Measurements from ENCODE around the gene EML6. TPM values are rescaled to one million over a fixed set of nuclear protein-coding genes. Genes with fewer than 3 reads are reported as not detected.

Gene EML6
- total RNA-seq, 2 experiments from 2014 or later: 0.95 to 1.8 TPM

- Mint-ChIP-seq H3K27me3 (no peaks in the 10 kb centered on the region), H3K27ac (no peak overlapping the region), H3K9me3 (no peaks in the 10 kb centered on the region), H3K4me3 (no peak overlapping the region), H3K4me1 (peaks cover 4% of the 10 kb centered on the region), H3K36me3 (ENCODE audit: low read depth) (peaks cover 2% of the 10 kb centered on the region)
- CTCF ChIA-PET: no interaction called here
- POLR2A ChIA-PET: no interaction called here
- no peak for DNase-seq
These were observed 294.4 kb downstream of the EML6 start for GRCh38 chr2:55017880-55018279.

GRCh38 chr2:55018619-55019018 is 295.2 kb downstream of the EML6 start:
- ChIA-PET CTCF (interaction anchor here (0.7 kb wide), 1 partner anchor 148 kb away, joined by 3 read pairs; no protein-coding TSS in a partner anchor), POLR2A (no interaction called here)
- Mint-ChIP-seq H3K4me3 (no peak overlapping the region), H3K27ac (no peak overlapping the region), H3K27me3 (no peaks in the 10 kb centered on the region), H3K4me1 (peaks cover 3% of the 10 kb centered on the region), H3K36me3 (ENCODE audit: low read depth) (peaks cover 2% of the 10 kb centered on the region), H3K9me3 (no peaks in the 10 kb centered on the region)
- no peak for DNase-seq

DNA sequence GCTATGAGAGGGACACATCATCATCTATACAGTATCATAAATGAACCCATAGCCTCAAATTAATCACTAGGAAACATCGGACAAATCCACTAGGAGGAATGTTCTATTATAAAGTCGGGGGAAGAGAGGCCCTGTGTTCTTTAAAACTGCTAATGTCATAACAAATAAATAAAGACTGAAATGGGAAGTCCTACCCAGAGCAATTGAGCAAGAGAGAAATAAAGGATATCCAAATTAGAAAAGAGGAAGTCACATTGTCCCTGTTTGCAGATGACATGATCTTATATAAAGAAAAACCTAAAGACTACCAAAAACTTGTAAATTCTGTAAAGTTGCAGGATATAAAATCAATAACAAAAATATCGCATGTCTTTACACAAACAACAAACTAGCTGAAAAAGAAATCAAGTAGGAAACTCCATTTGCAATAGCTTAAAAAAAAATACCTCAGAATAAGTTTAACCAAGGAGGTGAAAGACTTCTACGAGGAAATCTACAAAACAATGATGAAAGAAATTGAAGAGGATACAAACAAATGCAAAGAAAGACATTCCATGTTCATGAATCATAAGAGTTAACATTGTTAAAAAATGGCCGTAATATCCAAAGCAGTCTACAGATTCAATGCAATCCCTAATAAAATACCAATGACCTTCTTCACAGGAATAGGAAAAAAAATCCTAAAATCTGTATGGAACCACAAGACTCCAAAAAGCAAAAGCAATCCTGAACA is 296.2 kb downstream of the EML6 start:
- CTCF ChIA-PET: interaction anchor here (0.6 to 0.7 kb wide), 2 partner anchors 45 to 147 kb away, joined by 3 to 5 read pairs; no protein-coding TSS in a partner anchor
- H3K4me1 Mint-ChIP-seq: peaks cover 3% of the 10 kb centered on the region
- DNase-seq: no peak
- POLR2A ChIA-PET: no interaction called here
- H3K36me3 Mint-ChIP-seq (ENCODE audit: low read depth): peaks cover 2% of the 10 kb centered on the region
- no peaks in the 10 kb centered on the region for H3K27me3 Mint-ChIP-seq
- no peak overlapping the region for H3K27ac Mint-ChIP-seq
- no peaks in the 10 kb centered on the region for H3K9me3 Mint-ChIP-seq
- H3K4me3 Mint-ChIP-seq: no peak overlapping the region
